ENCODE data around the gene ZNF804B.

Gene ZNF804B

GRCh38 chr7:88888684-88889083 is 129.2 kb downstream of the ZNF804B start:
- Histone ChIP-seq H3K4me3 (replicated peaks; ENCODE audit: insufficient read depth, low read length) (no peak overlapping the region), H3K27ac (replicated peaks) (no peak overlapping the region), H3K27me3 (ENCODE audit: insufficient read depth, poor library complexity, severe bottlenecking) (no peaks in the 10 kb centered on the region)
- TF ChIP-seq CTCF (IDR thresholded peaks at IDR 0.05; ENCODE audit: insufficient read depth, low read length): no peak
- TF ChIP-seq GABPA (IDR thresholded peaks at IDR 0.05; ENCODE audit: low read depth): no peak
- TF ChIP-seq REST (IDR thresholded peaks at IDR 0.05; ENCODE audit: insufficient replicate concordance, low read depth): no peak
- TF ChIP-seq POLR2AphosphoS5 (IDR thresholded peaks at IDR 0.05; ENCODE audit: low read depth): no peak
- TF ChIP-seq SPI1 (IDR thresholded peaks at IDR 0.05; ENCODE audit: borderline replicate concordance, low read depth): no peak
- peak; percentile 5 to 8 for DNase-seq (ENCODE audit: low read depth in 1 of 2, low spot score in 1 of 2)

- Histone ChIP-seq H3K27me3 (ENCODE audit: insufficient read depth, poor library complexity, severe bottlenecking) (no peaks in the 10 kb centered on the region), H3K27ac (replicated peaks) (no peak overlapping the region), H3K4me3 (replicated peaks; ENCODE audit: insufficient read depth, low read length) (no peak overlapping the region)
- DNase-seq (ENCODE audit: low read depth in 1 of 2, low spot score in 1 of 2): no peak
- TF ChIP-seq REST (IDR thresholded peaks at IDR 0.05; ENCODE audit: insufficient replicate concordance, low read depth): no peak
- TF ChIP-seq POLR2AphosphoS5 (IDR thresholded peaks at IDR 0.05; ENCODE audit: low read depth): no peak
- TF ChIP-seq SPI1 (IDR thresholded peaks at IDR 0.05; ENCODE audit: borderline replicate concordance, low read depth): no peak
- no peak for TF ChIP-seq CTCF (IDR thresholded peaks at IDR 0.05; ENCODE audit: insufficient read depth, low read length)
- TF ChIP-seq GABPA (IDR thresholded peaks at IDR 0.05; ENCODE audit: low read depth): no peak
Measured at GRCh38 chr7:88910516-88910915, 151.0 kb downstream of the ZNF804B start.

- H3K27me3 ChIP-seq (ENCODE audit: insufficient read depth, poor library complexity, severe bottlenecking): no peaks in the 10 kb centered on the region
- TF ChIP-seq SPI1 (IDR thresholded peaks at IDR 0.05; ENCODE audit: borderline replicate concordance, low read depth) (no peak), REST (IDR thresholded peaks at IDR 0.05; ENCODE audit: insufficient replicate concordance, low read depth) (no peak), POLR2AphosphoS5 (IDR thresholded peaks at IDR 0.05; ENCODE audit: low read depth) (no peak), CTCF (IDR thresholded peaks at IDR 0.05; ENCODE audit: insufficient read depth, low read length) (no peak), GABPA (IDR thresholded peaks at IDR 0.05; ENCODE audit: low read depth) (no peak)
- no peak overlapping the region for H3K27ac ChIP-seq (replicated peaks)
- no peak overlapping the region for H3K4me3 ChIP-seq (replicated peaks; ENCODE audit: insufficient read depth, low read length)
- no peak for DNase-seq (ENCODE audit: low read depth in 1 of 2, low spot score in 1 of 2)
Measured at GRCh38 chr7:88912852-88913251, 153.4 kb downstream of the ZNF804B start.
